H1 (cell line): ENCODE measurements around the gene INSIG1. TPM values are rescaled to one million over a fixed set of nuclear protein-coding genes. Genes with fewer than 3 reads are reported as not detected.

Experiments used
- ATF3 ChIP-seq: IDR thresholded peaks from 2 replicates; pipeline ENCODE4 v1.6.1; 2011; ENCODE audit warnings: low read depth, mild to moderate bottlenecking, low read length; ENCODE audit not compliant: insufficient read depth
- CREB1 ChIP-seq: IDR thresholded peaks from 2 replicates; pipeline ENCODE4 v1.6.1; 2012; ENCODE audit warnings: inconsistent platforms
- E2F6 ChIP-seq: IDR thresholded peaks from 2 replicates; pipeline ENCODE4 v1.6.1; 2012; ENCODE audit warnings: inconsistent platforms
- EZH2 ChIP-seq: fragments of 200-600 bp; sonication (generic); IDR thresholded peaks from 2 replicates; pipeline ENCODE4 v1.7.1; 2012; ENCODE audit warnings: low read depth, mild to moderate bottlenecking, moderate library complexity, low read length, inconsistent platforms; ENCODE audit not compliant: severe bottlenecking
- JUND ChIP-seq: IDR thresholded peaks from 2 replicates; pipeline ENCODE4 v1.6.1; 2011; ENCODE audit warnings: mild to moderate bottlenecking, improper control_type of control experiment, low read length
- NRF1 ChIP-seq: IDR thresholded peaks from 2 replicates; pipeline ENCODE4 v1.6.1; 2011; ENCODE audit warnings: mild to moderate bottlenecking, low read depth, low read length, improper control_type of control experiment
- POLR2A ChIP-seq, 2 experiments: IDR thresholded peaks; 1 replicate in 1 of 2; 2 replicates in 1 of 2; pipeline ENCODE4 v1.6.1; 2011; ENCODE audit warnings: low read depth in 2 of 2, low read length in 2 of 2, mild to moderate bottlenecking in 2 of 2; ENCODE audit errors: control extremely low read depth in 1 of 2
- POLR2AphosphoS5 ChIP-seq: IDR thresholded peaks from 2 replicates; pipeline ENCODE4 v1.6.1; 2011; ENCODE audit warnings: low read depth, low read length
- RBBP5 ChIP-seq: IDR thresholded peaks from 2 replicates; pipeline ENCODE4 v1.7.1; 2012; ENCODE audit warnings: low read depth, mild to moderate bottlenecking, inconsistent platforms, low read length, moderate library complexity, borderline replicate concordance
- RXRA ChIP-seq: IDR thresholded peaks from 2 replicates; pipeline ENCODE4 v1.6.1; 2011; ENCODE audit warnings: low read depth, mild to moderate bottlenecking, low read length, moderate library complexity; ENCODE audit not compliant: insufficient read depth
- SIX5 ChIP-seq: IDR thresholded peaks from 2 replicates; pipeline ENCODE4 v1.6.1; 2011; ENCODE audit warnings: mild to moderate bottlenecking, low read depth, low read length
- SP2 ChIP-seq: IDR thresholded peaks from 2 replicates; pipeline ENCODE4 v1.6.1; 2012; ENCODE audit warnings: mild to moderate bottlenecking, low read length, inconsistent platforms
- SP4 ChIP-seq: IDR thresholded peaks from 2 replicates; pipeline ENCODE4 v1.6.1; 2012; ENCODE audit warnings: low read length, inconsistent platforms
- TAF1 ChIP-seq: IDR thresholded peaks from 2 replicates; pipeline ENCODE4 v1.6.1; 2011; ENCODE audit warnings: mild to moderate bottlenecking, low read depth, low read length
- TBP ChIP-seq: IDR thresholded peaks from 2 replicates; pipeline ENCODE4 v1.6.1; 2011; ENCODE audit warnings: low read depth, low read length, improper control_type of control experiment
- YY1 ChIP-seq: IDR thresholded peaks from 2 replicates; pipeline ENCODE4 v1.6.1; 2011; ENCODE audit warnings: low read depth, mild to moderate bottlenecking, low read length
- ZNF274 ChIP-seq: IDR thresholded peaks from 2 replicates; pipeline ENCODE4 v1.7.0; 2012; ENCODE audit warnings: low read length, borderline replicate concordance; ENCODE audit errors: extremely low read depth
- polyA plus RNA-seq, 7 experiments: library from polyadenylated mRNA; depleted of rRNA in 3 of 7; stranded (reverse) in 5 of 7; unstranded in 2 of 7; fragments of >200 nt in 5 of 7; fragments of 200-250 nt in 2 of 7; gene quantifications; 1 replicate in 5 of 7; 2 replicates in 1 of 7; 4 replicates in 1 of 7; pipeline versions ENCODE4 v1.2.1 to v1.2.3, GENCODE V29; 2011 to 2013; ENCODE audit warnings: missing spikeins in 2 of 7, mixed read lengths in 2 of 7
- total RNA-seq: library from RNA; stranded (reverse); fragmentation: NEBNext Ultra II Directional; extraction: Animal tissue kit (Norgen Biotek cat#: 25700); gene quantifications from 2 replicates; pipeline ENCODE4 v1.2.1, GENCODE V29; 2021
- TF ChIP-seq, protein P1 (sequence below): IDR thresholded peaks from 2 replicates; pipeline ENCODE4 v1.6.1; 2011; ENCODE audit warnings: low read length, improper control_type of control experiment

Gene INSIG1
- total and polyA plus RNA-seq, 2 of the 8 experiments (the other 6 are each of a cell fraction or from before 2014, with no cell fraction given): 40.0 to 58.4 TPM

- TF ChIP-seq E2F6: peak; percentile 50
- TF ChIP-seq ZNF274: no peak
- TF ChIP-seq TBP: peak; percentile 77
- no peak for TF ChIP-seq SIX5
- TF ChIP-seq RBBP5: no peak
- no peak for TF ChIP-seq NRF1
- TF ChIP-seq EZH2: no peak
- peak; percentile 46; the same call in 1 of the 2 replicates for TF ChIP-seq ATF3
- TF ChIP-seq CREB1: peak; percentile 86; the same call in 1 of the 2 replicates
- TF ChIP-seq, protein P1, sequence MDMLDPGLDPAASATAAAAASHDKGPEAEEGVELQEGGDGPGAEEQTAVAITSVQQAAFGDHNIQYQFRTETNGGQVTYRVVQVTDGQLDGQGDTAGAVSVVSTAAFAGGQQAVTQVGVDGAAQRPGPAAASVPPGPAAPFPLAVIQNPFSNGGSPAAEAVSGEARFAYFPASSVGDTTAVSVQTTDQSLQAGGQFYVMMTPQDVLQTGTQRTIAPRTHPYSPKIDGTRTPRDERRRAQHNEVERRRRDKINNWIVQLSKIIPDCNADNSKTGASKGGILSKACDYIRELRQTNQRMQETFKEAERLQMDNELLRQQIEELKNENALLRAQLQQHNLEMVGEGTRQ: peak; percentile 93
- TF ChIP-seq POLR2A (IDR thresholded peaks at IDR 0.05; ENCODE audit: control extremely low read depth in 1 of 2, low read depth in 2 of 2, low read length in 2 of 2): peak; percentile 68 to 79; a peak in 2 of 3 replicates
- TF ChIP-seq TAF1: peak; percentile 56; the same call in 1 of the 2 replicates
- TF ChIP-seq POLR2AphosphoS5: peak; percentile 60
- no peak for TF ChIP-seq JUND
- TF ChIP-seq SP2: no peak
- 0 out of 2 replicates have a peak, but pooled peaks have one; percentile 34 for TF ChIP-seq YY1
- no peak for TF ChIP-seq SP4
- no peak for TF ChIP-seq RXRA
These were observed at the start of gene INSIG1 (continued) for GRCh38 chr7:155297517-155298287.
